Activated naive CD8-positive, alpha-beta T cell treated with anti-CD3 and anti-CD28 coated beads, Interleukin-2, amount 50 U/mL, for 16 hours (primary cell): ENCODE data around the gene SIPA1.
A peak's percentile ranks its signal among the peaks of the same experiment; 100 is the strongest.

Experiments
- DNase-seq: peaks from one replicate; pipeline ENCODE4 v3.0.0-alpha.2; 2020; ENCODE audit warnings: low read depth, low spot score

The SIPA1 gene

DNA sequence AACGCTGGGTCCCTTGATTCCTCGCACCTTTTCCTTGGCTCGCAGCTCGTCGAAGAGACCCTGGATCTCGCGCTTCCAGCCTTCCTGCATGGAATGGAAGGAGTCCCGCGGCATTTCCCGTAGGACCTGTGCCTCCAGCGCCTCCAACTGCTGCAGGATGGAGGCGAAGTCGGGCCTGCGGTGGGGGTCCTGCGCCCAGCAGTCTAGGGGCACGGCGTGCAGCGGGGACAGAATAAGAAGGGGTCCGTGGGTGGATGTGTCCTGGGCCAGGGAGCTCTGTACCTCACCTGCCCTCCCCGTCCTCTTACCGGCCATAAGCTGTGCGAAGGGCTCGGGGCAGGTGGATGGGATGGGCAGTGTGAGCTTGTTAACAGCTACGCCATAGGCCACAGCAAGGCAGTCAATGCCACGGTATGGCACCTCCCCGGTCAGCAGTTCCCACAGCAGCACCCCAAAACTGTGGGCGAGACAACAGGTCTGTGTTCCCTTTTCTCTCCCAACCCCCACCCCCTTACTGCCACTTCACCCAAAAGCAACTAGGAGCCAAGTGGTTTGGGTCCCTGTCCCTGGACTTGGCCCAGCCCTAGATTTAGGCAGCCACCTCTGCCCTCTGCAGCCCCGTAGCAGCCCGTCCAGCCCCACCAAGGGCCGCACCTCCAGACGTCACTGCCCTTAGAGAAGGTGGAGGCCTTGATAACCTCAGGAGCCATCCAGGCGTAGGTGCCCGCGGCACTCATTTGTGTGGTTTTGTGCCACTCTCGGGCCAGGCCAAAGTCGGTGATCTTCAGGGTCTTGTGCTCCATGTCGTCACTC is 30.1 kb upstream of the SIPA1 start:
- no peak for DNase-seq

DNA sequence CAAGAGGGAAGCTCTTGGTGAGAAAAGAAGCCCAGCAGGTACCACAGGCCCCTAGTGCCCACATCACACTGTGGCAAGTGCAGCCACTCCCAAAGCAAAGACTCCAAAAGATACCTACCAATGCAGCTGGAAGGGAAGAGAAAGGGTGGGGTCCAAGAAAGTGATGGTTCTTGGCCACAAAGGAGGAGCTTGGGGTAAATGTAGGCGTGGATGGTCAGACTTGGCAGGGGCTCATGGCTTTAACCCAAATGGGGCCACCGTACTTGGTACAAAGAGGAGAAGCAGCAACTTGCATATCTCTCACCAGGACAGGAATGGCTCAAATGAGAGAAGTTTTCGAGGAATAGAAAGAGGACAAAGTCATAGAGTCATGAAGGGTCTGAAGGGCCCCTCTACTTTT is 28.7 kb upstream of the SIPA1 start:
- DNase-seq = no peak

DNA sequence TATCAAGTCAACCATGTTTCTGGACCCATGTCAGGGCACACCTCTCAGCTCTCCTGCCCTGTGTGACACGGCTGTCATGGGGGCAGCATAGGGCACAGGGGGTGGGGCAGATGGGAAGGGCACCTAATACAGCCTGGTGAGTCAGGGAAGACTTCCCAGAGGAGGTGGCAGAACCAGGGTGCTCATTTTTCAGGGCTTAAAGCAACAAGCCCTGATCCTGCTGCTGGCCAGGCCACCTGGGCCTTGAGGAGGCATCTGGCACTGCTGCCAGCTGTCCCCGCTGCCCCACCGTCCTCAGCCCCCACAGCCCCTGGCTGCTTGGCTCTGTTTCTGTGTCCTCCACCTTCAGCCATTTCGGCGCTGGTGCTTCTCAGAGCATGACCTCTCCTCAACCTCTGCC is 28.2 kb upstream of the SIPA1 start:
- no peak for DNase-seq

DNA sequence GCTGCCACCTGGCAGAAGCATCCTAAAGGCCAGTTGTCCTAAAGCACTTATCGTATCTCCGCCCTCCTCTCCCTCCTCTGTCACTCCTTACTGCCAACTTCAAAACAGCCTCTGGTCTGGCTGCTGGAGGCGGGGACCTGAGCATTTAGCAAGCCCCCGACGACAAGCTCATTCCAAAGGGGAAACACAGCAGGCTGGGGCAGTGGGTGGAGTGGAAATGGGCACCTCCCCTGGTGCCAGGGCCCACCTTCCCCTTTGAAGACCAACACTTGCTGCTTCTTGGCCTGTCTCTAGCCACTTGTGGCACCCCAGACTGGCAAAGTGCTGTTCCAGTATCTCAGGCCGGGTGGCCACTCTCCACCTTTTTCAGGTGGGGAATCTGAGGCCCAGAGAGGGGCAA is 27.5 kb upstream of the SIPA1 start:
- DNase-seq = no peak

DNA sequence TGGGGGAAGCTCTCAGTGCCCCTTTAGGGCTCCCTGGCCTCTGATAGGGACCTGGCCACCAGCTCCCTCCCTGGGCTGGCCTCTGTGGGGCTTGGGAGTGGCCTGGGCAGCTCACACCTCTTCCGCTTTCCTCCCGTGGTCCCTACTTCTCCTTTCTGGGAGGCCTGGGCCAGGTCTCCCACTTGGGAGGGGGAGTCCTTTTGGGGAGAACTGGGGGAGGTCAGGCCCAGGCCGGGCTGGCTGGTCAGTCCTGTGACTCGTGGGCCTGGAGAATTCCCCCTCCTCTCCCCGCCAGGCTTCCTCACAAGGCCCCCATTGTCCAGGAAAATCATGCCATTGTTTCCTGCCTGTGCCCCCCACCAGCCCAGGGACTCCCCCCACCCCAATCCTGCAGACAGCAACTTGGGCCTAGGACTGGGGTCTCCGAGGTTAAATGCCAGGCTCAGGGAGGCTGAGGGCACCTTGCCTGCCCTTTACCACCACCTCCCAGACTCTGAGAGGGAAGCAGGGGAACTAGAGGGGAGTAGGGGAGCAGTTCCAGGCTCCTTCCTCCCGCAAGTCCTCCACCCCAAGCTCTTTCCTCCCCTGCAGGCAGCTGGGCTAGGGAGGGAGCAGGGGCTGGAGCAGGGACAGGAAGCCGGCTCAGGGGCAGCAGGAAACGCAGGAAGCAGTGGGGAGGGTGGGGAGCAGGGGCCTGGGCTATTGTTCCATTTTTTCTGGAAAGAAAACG is 26.7 kb upstream of the SIPA1 start:
- DNase-seq = no peak

DNA sequence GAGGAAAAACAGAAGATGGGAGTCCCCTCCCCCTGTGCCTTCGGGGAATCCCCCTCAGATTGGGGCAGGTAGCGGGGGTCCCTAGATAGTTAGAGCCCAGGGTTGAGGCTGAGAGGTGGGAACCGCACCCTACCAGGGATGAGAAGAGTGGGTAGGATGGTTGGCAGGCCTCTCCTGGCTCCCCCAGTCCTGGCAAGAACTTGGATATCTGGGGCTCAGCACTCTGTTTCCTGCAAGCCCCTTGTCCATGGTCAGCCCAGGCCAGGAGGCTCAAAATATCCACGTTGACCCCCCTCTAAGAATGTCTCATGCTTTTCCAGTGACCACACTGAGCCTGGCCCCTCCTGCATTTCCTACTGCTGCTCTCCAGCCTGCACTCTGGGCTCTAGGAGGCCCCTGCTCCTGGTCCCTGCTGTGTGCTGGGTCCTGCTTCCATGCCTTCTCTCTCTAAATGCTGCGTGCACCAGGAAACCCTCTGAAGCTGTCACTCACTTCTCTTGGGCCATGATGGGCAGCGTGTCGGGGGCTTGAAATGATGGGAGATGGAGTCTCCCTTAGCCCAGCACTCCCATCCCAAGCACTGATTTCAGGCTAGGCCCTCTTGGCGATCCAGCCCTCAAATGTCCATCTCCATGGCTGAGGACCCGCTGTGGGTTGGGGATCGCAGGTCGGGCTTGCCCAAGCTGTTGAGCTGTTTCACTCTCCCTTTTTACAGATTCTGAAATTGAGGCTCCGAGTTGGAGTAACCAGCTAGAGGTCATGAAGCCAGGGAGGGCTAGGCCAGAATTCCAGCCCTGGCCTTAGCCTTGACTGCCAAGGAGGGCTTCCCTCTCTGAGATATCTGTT is 25.9 kb upstream of the SIPA1 start:
- DNase-seq = no peak

DNA sequence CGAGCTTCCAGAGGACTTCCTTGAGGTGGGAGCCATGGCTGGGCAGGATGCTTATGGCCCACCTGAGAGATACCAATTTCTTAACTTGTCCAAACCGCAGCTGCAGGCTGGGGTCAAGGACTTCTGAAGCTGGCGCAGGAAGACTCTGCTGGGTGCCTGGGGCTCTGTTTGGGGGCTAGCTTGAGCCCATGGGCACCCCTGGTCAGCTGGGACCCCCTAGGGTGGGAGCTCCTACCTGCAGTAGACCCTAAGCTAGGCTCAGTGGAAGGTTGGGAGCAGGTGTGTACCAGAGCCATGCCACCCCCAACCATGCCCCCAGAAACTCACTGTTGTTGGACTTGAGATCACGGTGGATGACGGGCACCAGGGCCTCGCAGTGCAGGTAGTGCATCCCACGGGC is 25.2 kb upstream of the SIPA1 start:
- no peak for DNase-seq

DNA sequence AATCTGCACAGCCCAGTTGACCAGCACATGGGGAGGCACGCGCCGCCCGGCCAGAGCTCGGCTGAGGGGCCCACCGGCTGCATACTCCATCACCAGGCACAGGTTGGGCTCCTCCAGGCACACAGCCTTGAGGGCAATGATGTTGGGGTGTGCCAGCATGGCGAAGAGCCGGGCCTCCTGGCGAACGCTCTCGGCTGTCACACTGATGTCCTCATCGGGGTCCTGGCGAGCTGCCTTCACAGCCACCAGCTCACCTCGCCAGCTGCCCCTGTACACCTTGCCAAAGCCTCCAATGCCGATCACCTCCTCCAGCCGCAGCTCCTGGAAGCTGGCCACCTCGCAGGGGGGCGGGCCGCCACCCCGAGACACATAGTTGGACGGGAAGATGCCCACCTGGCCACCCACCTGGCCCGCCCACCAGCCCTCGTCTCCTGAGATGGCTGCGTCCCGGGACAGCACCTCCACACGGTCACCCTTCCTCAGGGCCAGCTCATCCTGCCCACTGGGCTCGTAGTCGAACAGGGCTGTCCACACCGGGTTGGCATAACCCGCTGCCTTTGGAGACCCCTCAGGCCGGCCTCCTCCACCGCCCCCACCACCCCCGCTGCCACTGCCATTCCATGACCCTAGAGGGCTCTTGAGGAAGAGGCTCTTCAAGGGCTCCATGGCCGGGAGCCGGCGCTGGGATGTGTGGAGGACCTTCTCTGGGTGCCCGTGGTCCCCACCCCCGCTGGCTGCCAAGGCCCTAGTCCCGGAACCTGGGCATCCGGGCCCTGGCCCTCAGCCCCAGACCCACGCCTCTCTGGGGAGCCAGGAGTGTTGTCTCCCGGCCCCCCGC is 24.6 kb upstream of the SIPA1 start:
- no peak for DNase-seq

DNA sequence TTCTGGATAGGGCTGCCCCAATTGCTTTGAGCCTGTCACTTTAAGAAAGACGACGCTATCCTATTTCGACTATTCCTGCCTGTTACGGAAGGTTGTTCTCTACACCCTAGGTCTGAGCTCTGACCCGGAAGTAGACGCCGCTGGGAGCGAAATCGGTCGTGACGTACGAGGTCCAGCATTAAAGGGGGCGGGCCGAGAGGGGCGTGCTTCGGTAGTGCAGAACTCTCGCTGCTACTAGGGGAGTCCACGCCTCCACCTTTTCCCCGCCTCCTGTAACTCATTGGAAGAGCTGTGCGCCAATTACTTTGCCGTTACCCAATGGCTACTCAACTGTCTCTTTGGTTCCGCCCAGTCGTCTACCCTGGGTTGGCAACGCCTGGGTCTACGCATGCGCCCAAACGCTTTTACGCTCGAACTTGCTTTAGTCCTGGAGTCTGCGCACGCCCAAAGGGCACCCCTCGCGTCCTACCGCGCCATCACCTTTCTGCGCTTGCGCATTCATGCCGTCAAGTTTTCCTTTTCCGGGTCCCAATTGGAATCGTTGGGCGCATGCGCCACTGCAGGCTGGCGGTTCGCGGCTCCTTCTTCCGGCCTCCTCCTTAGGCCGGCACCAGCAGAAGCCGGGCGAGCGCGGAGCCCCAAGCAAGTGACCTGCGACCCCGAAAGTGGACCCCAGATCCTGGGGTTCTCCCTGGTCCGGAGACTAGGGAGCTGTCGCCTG is 22.5 kb upstream of the SIPA1 start, which contains the start of gene PCNX3:
Gene PCNX3, plus strand, starts transcription at position 548 of the 721 bp plus-strand sequence. CDS start 536 bp downstream, outside the sequence.
- DNase-seq = peak; percentile 100

DNA sequence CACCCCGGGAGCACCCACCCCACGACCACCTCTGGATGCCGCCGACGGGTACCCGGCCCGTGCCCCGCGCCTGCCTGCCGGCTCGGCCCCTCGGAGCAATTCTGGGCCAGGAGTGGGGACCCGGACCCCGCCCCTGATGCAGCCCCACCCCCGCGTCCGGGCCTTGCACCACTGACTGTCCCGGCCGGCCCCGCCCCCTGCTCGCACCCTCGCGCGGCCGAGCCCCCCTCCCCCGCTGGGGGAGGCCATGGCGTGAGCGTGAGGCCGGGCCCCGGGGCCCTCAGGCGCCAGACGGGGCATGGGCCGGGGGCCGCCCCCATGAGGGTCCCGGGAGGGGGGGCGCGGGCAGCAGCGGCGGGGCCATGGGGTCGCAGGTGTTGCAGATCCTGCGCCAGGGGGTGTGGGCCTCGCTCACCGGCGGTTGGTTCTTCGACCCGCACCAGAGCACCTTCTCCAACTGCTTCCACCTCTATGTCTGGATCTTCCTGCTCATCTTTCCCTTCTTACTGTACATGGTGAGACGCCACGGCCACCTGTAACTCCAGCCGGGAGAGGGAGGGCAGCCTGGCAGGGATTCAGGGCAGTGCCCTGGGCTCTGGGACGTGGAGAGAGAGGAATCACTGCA is 21.8 kb upstream of the SIPA1 start:
- no peak for DNase-seq

DNA sequence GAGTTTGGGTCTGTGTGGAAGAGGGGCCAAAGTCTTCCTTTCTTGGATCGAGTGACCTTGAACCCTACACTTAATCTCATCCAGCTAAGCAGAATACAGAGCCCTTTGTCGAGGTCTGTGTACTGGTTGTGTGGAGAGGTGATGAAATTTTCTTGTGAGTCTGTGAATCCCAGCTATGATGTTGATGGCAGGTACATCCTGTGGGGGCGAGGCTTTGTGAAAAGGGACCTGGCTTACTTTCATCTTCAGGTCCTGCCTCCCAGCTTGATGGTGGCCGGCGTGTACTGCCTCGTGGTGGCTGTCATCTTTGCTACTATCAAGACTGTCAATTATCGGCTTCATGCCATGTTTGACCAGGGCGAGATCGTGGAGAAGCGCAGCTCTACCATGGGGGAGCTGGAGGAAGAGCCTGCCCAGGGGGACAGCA is 21.3 kb upstream of the SIPA1 start:
- no peak for DNase-seq

DNA sequence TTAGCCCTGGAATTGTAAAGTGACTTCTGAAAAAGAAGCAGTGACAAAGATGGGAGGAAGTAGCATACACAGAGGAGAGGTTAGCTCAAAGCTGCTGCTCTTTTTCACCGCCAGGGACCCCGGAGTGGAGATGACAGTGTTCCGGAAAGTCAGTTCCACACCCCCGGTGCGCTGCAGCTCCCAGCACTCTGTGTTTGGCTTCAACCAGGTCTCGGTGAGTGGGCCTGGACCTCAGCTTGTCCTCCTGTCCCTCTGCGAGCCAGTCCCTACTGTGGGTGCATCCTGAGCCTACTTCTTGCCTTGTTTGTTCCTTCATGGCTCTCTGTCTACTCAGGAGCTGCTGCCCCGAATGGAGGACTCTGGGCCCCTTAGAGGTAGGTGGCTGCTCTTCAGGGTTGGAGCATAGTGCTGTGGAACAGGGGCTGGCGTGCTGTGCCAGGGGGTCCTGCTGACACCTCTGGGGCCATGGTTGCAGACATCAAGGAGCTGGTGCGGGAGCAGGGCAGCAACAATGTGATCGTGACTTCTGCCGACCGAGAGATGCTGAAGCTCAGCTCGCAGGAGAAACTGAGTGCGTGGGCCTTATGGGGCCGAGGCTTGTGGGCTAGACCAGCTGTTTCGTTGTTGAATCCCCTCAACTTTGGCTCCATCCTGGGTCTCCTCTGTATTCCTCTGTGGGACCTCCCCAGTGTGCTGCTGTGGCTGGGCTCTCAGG is 20.6 kb upstream of the SIPA1 start:
- DNase-seq = no peak

DNA sequence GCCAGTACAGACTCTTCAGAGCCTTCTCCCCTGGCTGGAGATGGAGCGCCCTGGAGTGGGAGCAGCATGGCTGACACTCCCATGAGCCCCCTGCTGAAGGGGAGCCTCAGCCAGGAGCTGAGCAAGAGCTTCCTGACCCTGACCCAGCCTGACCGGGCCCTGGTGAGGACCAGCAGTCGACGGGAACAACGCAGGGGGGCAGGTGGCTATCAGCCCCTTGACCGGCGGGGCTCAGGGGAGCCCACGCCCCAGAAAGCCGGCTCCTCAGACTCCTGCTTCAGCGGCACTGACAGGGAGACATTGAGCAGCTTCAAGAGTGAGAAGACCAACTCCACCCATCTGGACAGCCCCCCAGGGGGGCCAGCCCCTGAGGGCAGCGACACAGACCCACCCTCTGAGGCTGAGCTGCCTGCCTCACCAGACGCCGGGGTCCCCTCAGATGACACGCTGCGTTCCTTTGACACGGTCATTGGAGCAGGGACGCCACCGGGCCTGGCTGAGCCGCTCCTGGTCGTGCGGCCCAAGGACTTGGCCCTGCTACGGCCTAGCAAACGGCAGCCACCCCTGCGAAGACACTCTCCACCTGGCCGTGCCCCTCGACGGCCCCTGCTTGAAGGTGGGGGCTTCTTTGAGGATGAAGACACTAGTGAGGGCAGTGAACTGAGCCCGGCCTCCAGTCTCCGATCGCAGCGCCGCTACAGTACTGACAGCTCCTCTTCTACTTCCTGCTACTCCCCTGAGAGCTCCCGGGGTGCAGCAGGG is 19.7 kb upstream of the SIPA1 start:
- no peak for DNase-seq

DNA sequence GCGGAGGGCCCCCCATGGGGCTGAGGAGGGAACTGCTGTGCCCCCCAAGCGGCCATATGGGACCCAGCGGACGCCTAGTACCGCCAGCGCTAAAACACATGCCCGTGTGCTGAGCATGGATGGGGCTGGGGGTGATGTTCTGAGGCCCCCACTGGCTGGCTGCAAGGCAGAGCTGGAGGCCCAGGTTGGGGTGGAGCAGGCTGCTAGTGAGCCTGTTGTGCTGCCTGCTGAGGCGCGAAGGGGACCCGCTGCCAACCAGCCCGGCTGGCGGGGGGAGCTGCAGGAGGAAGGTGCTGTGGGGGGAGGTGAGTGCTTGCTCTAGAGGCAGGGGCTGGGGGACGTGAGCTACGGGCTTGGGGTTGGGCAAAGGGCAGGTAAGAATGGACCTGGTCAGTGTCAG is 19.1 kb upstream of the SIPA1 start:
- no peak for DNase-seq

DNA sequence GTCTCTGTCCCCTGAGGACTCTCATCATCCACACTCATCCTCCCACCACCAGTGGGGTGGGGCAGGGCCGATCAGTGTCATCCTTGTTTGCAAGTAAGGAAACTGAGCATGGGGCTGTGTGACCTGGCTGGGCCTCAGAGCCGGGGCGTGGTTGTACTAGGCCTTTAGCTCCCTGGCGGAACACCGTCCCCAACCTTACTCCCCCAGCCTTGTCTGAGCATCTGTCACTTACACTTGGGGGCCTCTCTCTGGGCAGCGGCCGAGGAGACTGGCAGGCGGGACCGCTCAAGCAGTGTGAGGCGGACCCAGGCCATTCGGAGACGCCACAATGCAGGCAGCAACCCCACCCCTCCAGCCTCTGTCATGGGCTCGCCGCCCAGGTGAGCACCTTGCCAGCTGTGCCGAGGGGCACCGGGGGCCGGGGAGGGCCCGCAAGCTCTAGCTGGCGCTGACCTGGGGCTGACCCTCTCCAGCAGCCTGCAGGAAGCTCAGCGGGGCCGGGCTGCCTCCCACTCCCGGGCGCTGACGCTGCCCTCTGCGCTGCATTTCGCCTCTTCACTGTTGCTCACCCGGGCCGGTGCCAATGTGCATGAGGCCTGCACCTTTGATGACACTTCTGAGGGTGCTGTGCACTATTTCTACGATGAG is 18.5 kb upstream of the SIPA1 start:
- no peak for DNase-seq

DNA sequence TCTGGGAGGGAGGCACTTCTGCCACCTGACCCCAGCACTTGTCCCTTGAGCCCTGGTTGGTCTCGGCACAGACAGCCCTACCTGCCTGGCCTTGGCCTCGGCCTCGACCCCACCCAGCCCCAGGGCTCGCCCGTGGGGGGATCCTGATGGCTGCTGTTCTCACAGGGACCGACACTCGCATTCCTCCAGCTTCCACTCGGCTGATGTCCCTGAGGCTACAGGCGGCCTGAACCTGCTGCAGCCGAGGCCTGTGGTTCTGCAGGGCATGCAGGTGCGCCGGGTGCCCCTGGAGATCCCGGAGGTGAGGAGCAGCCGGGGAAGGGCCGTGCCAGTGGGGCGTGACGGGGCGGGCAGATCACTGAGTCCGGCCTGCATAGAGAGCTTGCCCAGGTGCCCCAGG is 17.2 kb upstream of the SIPA1 start:
- DNase-seq = no peak

DNA sequence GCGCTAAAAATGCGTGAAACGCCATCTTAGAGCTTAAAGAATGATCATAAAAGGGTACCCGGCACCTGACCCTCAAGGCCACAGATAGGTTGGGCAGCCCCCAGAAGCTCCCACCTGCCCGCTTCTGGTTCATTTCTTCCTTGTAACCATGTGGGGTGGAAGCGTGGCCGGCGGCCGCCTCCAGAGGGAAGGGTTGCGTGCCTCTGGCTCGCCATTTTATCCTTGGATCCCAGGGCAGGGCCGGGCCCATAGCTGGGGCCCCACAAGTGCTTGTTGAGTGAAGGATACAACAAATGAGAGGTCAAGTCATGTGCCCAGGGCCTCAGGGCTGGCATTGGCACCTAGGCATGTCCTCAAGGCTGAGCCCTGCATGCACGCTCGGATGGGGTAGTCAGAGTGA is 16.4 kb upstream of the SIPA1 start:
- no peak for DNase-seq

DNA sequence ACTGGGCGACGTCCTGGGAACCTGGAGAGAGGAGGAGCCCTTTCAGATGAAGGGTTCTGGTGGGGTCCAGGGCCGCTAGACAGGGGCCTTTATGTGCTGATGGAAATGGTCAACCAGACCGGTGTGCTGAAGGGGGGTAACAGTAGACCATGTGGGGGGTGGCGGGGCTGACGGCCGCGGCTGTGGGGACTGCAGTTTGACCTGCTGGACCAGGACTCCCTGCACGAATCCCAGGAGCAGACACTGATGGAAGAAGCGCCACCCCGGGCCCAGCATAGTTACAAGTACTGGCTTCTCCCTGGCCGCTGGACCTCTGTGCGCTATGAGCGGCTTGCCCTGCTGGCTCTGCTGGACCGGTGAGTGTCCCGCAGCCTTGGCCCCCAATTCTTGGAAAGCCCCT is 15.9 kb upstream of the SIPA1 start:
- no peak for DNase-seq
